ENCODE data around the gene PGAM5.
"Not testable (repeated sequence)": the region's sequence is repeated elsewhere in the genome, so short reads cannot be mapped to it uniquely, and the experiment has no call there.

Gene PGAM5

GRCh38 chr12:132754160-132754932, 43.7 kb downstream of the PGAM5 start:
- DNase-seq = no peak

DNA sequence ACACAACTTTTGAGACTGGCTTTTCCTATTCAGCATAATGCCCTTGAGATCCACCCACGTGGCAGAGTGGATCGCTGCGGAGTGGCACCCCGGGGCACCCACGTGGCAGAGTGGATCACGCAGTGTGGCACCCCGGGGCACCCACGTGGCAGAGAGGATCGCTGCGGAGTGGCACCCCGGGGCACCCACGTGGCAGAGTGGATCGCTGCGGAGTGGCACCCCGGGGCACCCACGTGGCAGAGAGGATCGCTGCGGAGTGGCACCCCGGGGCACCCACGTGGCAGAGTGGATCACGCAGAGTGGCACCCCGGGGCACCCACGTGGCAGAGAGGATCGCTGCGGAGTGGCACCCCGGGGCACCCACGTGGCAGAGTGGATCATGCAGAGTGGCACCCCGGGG, 48.2 kb downstream of the PGAM5 start:
- not testable (repeated sequence) for DNase-seq

GRCh38 chr12:132759359-132759758, 48.7 kb downstream of the PGAM5 start:
- no peak for DNase-seq

DNA sequence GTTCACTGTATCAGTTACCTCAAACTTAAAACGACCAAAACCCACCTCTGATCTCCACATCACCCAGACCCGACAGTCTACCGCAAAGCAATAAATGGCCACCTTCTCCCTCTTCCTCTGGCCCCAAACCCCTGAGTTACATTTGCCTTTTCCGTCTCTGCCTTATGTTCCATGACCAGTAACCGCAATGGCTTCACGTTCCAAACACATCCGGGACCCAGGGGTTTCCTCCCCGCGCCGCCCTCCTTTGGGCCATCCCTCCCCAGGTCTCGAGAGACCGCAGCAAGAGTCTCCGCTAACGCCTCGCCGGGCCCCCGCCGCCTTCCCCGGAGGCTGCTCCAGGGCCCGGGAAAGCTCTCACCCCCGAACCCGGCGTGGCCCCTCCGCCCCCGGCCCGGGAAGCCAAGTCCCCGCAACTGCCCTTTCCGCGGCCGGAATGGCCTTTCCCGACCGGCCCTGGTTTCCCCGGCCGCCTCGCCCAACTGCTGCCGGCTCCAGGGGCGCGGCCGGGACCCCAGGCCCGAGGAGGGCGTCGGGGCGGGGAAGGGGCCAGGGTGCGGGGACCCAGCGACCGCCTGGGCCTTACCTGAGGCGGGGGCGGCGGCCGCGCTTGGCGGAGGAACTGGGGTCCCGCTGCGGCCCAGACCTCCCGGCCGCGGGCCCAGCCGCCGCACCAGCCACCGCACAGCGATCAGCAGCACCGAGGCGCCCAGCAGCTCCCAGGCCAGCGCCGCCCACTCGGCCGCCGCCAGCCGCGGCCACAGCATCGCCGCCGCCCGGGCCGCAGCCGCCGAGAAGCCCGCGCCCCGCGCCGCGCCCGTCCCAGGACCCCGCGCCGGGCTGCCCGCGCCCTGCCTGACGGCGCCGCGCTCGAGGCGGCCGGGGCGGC, 50.6 kb downstream of the PGAM5 start, which contains the start of gene ANKLE2:
Gene ANKLE2, minus strand, starts transcription at position 801 of the 889 bp plus-strand sequence. Its CDS starts 34 bp downstream, at position 767.
- DNase-seq = no peak

GRCh38 chr12:132761921-132762583, 51.4 kb downstream of the PGAM5 start:
- DNase-seq = no peak

GRCh38 chr12:132764231-132764630, 53.6 kb downstream of the PGAM5 start:
- DNase-seq = no peak

DNA sequence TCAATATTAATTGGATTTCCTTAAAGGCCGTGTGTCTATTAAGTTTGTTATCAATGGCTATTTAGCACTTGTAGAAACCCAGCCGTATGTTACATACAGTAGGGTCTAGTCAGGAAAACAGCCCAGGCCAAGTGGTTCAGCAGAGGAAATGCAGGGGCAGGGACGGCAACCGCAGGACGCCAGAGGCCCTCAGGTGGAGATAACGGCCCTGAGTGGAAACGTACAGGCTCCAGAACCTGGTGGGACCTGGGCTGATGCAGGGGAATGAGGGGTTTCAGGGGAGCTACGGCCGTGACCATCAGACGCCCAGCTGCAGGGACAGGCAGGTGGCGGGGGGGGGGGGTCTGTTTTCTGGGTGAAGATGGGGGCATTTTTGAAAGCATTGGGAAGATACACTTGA, 54.7 kb downstream of the PGAM5 start:
- no peak for DNase-seq

GRCh38 chr12:132766380-132767085, 55.9 kb downstream of the PGAM5 start:
- no peak for DNase-seq

- DNase-seq = no peak
Observed at GRCh38 chr12:132771126-132771838, 60.6 kb downstream of the PGAM5 start.
